Ovary (tissue), 9 donors: Measurements from ENCODE around the gene ARPC1B. TPM values are rescaled to one million over a fixed set of nuclear protein-coding genes. Genes with fewer than 3 reads are reported as not detected.
A peak's percentile ranks its signal among the peaks of the same experiment; 100 is the strongest.

Experiments
- DNase-seq, 5 donors: peaks; one replicate each; pipeline ENCODE4 v3.0.0-alpha.2; 2019 to 2020
- H3K27ac ChIP-seq, 2 donors: fragments of 200-600 bp; one replicate each; pipeline versions ENCODE4 v1.5.1 to v1.8.0; 2019 to 2022
- H3K27me3 ChIP-seq: fragments of 200-600 bp; one replicate; pipeline ENCODE4 v1.8.0; 2022
- H3K36me3 ChIP-seq: fragments of 200-600 bp; sonication (generic); one replicate; pipeline ENCODE4 v1.5.1; 2019
- H3K4me1 ChIP-seq: one replicate; pipeline ENCODE4 v1.8.1; 2013; ENCODE audit warnings: mild to moderate bottlenecking, moderate library complexity; ENCODE audit not compliant: insufficient read depth
- H3K4me3 ChIP-seq: fragments of 200-600 bp; sonication (generic); one replicate; pipeline ENCODE4 v1.5.1; 2017
- H3K9me3 ChIP-seq, 2 donors: fragments of 200-600 bp in 1 of 2; sonication (generic) in 1 of 2; one replicate each; pipeline versions ENCODE4 v1.5.1 to v1.8.1; 2013 to 2019; ENCODE audit warnings: mild to moderate bottlenecking in 1 of 2, moderate library complexity in 1 of 2
- EP300 ChIP-seq: sonication (generic); formaldehyde crosslinking; IDR thresholded peaks from one replicate; pipeline ENCODE4 v1.6.1; 2017; ENCODE audit warnings: antibody characterized with exemption
- POLR2A ChIP-seq: fragments of 450-650 bp; IDR thresholded peaks from one replicate; pipeline ENCODE4 v1.6.1; 2017; ENCODE audit warnings: antibody characterized with exemption, mild to moderate bottlenecking, moderate library complexity
- WGBS, 3 donors: extraction: QIAGEN DNeasy Blood & Tissue Kit in 1 of 3; methylation state at CpG; one replicate each; pipeline versions ENCODE4 v1.1.5 to v1.1.7; 2013 to 2017; 5-methylcytosine and 5-hydroxymethylcytosine counted together
- intact Hi-C, 4 donors: fragments of 100-400 bp; cut with DNase I; formaldehyde crosslinking; loops; one replicate each; pipeline versions ENCODE4 v1.11.0 to v1.15.1; 2022 to 2023
- polyA plus RNA-seq, 2 donors: library from polyadenylated mRNA; stranded (reverse); fragments of 200-250 nt in 1 of 2; fragments of 350-450 nt in 1 of 2; fragmentation: Illumina TruSeq in 1 of 2; extraction: RNeasy Lipid Tissue Mini Kit (QIAGEN cat#74804) in 1 of 2; gene quantifications; one replicate each; pipeline ENCODE4 v1.2.3, GENCODE V29; 2013 to 2014
- total RNA-seq, 7 donors: library from RNA; depleted of rRNA in 2 of 7; stranded (reverse); fragments of >200 nt in 2 of 7; fragmentation: NEBNext Ultra II Directional in 3 of 7; extraction: Animal tissue kit (Norgen Biotek cat#: 25700) in 3 of 7; gene quantifications; one replicate each; pipeline versions ENCODE4 v1.1.0 to v1.2.4, GENCODE V29; 2016 to 2023
- TF ChIP-seq, protein P1 (sequence below), 3 donors: fragments of 450-650 bp in 2 of 3; fragments of 200-600 bp in 1 of 3; IDR thresholded peaks; one replicate each; pipeline versions ENCODE4 v1.5.1 to v1.8.0; 2016 to 2022; ENCODE audit warnings: antibody characterized with exemption in 3 of 3, mild to moderate bottlenecking in 1 of 3
- donor health status: DM: no; HTN: no; CAD: no; lungs with moderate emphysema.
- donor health status: DM: no; HTN: no; CAD: no.
- donor health status: Bipolar disorder and iron deficiency.
- donor health status: DM: yes; HTN: yes; CAD: no.
- donor health status: DM: no; HTN: no; CAD: no.
- donor health status: DM: yes; HTN: yes; CAD: no.

Gene ARPC1B
- total and polyA plus RNA-seq, 9 donors = 24.2 to 82.5 (median 56.1) TPM

DNA sequence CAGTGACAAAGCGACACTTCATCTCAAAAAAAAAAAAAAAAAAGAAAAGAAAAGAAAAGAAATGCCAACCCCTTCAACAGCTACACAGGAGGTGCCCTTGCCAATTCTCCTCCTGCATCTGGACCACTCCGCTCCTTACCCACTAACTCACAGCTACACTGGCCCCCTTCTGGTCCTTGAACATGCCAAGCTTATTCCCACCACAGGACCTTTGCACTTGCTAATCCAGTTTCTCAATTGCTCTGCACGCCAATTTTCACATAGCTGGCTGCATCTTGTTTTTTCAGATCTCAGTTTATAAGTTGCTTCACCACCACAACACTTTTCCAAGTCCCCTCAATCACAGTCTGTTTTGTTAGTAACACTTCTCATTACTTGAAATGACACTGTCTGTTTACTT, 28.3 kb downstream of the ARPC1B start:
- DNase-seq = no peak
- 93 to 96% (median 95%) methylated on average over 3 of the region's 3 CpGs for WGBS, 3 donors
- Histone ChIP-seq H3K27me3 (no peaks in the 10 kb centered on the region), H3K4me3 (no peak overlapping the region), H3K4me1 (peaks cover 9% of the 10 kb centered on the region), H3K36me3 (no peaks in the 10 kb centered on the region), H3K27ac (no peak overlapping the region), H3K9me3 (no peaks in the 10 kb centered on the region)
- TF ChIP-seq, protein P1, sequence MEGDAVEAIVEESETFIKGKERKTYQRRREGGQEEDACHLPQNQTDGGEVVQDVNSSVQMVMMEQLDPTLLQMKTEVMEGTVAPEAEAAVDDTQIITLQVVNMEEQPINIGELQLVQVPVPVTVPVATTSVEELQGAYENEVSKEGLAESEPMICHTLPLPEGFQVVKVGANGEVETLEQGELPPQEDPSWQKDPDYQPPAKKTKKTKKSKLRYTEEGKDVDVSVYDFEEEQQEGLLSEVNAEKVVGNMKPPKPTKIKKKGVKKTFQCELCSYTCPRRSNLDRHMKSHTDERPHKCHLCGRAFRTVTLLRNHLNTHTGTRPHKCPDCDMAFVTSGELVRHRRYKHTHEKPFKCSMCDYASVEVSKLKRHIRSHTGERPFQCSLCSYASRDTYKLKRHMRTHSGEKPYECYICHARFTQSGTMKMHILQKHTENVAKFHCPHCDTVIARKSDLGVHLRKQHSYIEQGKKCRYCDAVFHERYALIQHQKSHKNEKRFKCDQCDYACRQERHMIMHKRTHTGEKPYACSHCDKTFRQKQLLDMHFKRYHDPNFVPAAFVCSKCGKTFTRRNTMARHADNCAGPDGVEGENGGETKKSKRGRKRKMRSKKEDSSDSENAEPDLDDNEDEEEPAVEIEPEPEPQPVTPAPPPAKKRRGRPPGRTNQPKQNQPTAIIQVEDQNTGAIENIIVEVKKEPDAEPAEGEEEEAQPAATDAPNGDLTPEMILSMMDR (IDR thresholded peaks at IDR 0.05) = no peak
- TF ChIP-seq EP300 = no peak
- no peak for TF ChIP-seq POLR2A
- intact Hi-C loops = loop anchor here in 1 of 4 donors (10.0 kb wide), 1 partner anchor 152 kb away; the partner anchor contains the start of genes FAM200A and ZNF655

DNA sequence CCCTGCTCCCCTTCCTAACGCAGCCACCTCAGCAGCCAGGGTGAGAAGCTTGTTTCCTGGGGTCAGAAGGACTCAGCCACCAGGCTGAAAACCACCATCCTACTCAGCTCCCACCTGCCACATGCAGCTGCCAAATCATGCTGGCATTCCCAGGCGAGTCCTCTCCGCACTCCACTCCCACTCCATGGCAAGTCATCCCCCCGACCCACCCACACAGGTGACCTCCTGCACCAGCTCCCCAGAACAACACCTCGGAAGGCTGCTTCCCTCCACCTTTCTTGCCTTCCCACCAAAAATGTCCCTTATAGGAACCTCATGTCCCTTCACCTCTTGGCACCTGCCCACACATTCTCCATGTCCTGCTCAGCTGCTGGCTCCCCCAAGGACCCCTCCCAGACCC, 29.2 kb downstream of the ARPC1B start:
- intact Hi-C loops = loop anchor here in 1 of 4 donors (10.0 kb wide), 1 partner anchor 151 kb away; the partner anchor contains the start of genes FAM200A and ZNF655
- TF ChIP-seq, protein P1 (IDR thresholded peaks at IDR 0.05) = no peak
- TF ChIP-seq EP300 = no peak
- no peak for TF ChIP-seq POLR2A
- Histone ChIP-seq H3K36me3 (no peaks in the 10 kb centered on the region), H3K27ac (no peak overlapping the region), H3K4me1 (peaks cover 9% of the 10 kb centered on the region), H3K27me3 (no peaks in the 10 kb centered on the region), H3K4me3 (no peak overlapping the region), H3K9me3 (no peaks in the 10 kb centered on the region)
- no peak for DNase-seq
- 80 to 82% (median 81%) methylated on average over 5 of the region's 5 CpGs for WGBS, 3 donors

DNA sequence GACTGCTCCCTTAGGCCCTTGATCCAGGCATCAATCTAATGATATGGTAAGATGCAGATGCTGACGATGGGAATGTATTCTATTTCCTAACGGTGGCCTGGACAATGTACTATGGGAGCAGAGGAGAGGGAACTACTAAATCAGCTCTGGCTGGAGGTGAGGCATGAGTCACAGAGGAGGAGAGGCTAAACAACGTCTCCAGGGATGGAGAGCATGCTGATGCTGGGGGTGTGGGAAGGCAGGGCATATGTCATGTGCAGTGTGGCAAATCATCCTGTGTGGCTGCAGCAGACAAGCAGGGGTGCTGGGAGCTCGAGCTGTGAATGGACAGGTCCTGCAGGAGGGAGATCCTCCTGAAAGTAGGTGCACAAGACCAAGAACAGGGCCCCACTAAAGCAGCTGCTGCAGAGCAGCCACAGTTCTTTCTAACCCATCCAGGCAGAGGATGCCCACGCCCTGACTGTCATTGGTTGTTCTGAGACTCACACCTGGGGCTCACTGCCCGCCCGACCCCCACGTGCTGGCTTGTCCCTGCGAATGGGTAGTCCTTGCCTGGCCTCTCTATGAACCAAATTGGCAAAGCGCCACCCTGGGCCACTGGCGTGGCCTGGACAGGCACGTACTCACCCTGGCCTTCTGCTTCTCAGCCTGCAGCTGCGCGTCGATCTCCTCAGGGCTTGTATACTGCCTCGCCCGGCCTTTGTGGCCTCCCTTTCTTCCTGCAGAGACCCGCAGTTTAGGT, 29.9 kb downstream of the ARPC1B start:
- 70 to 74% (median 73%) methylated on average over 18 of the region's 18 CpGs for WGBS, 3 donors
- Histone ChIP-seq H3K27ac (no peak overlapping the region), H3K27me3 (no peaks in the 10 kb centered on the region), H3K36me3 (no peaks in the 10 kb centered on the region), H3K4me1 (peaks cover 9% of the 10 kb centered on the region), H3K4me3 (no peak overlapping the region), H3K9me3 (no peaks in the 10 kb centered on the region)
- DNase-seq = peak in 1 of 5 donors; percentile 47
- TF ChIP-seq, protein P1 (IDR thresholded peaks at IDR 0.05) = no peak
- TF ChIP-seq EP300 (no peak), POLR2A (no peak)
- intact Hi-C loops = loop anchor here in 1 of 4 donors (10.0 kb wide), 1 partner anchor 150 kb away; the partner anchor contains the start of genes FAM200A and ZNF655

DNA sequence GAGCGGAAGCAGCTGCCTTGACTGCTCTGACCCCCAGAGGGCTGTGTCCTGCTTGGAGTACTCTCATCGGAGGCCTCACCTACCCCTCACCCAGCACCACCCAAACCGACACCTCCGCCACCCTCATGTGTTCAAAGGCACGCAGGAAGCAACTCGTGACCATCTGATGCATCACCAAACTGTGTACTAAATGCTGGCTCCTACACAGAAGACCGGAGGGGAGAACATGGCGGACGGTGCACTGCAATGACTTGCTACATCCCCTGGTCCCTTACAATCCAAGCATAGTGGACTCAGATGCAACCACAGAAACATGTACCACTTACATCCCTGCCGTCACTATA, 30.4 kb downstream of the ARPC1B start:
- 89% methylated on average over 10 of the region's 10 CpGs for WGBS, 3 donors
- peaks cover 10% of the 10 kb centered on the region for H3K4me1 ChIP-seq
- TF ChIP-seq, protein P1 (IDR thresholded peaks at IDR 0.05) = no peak
- no peak for TF ChIP-seq POLR2A
- no peak for TF ChIP-seq EP300

More for the DNA sequence above, 30.4 kb downstream of the ARPC1B start:
- no peak overlapping the region for H3K27ac ChIP-seq
- H3K27me3 ChIP-seq = no peaks in the 10 kb centered on the region
- H3K9me3 ChIP-seq = no peaks in the 10 kb centered on the region
- no peak overlapping the region for H3K4me3 ChIP-seq
- intact Hi-C loops = loop anchor here in 1 of 4 donors (10.0 kb wide), 1 partner anchor 150 kb away; the partner anchor contains the start of genes FAM200A and ZNF655
- H3K36me3 ChIP-seq = no peaks in the 10 kb centered on the region
- DNase-seq = no peak
